PC-9 (cell line): ENCODE data around the gene PSMD14. TPM values are rescaled to one million over a fixed set of nuclear protein-coding genes. Genes with fewer than 3 reads are reported as not detected.

Experiments
- BruUV-seq: library from RNA; stranded (reverse); fragments of 400-500 nt; replicated peaks from 2 replicates; lab custom pipeline; 2021; lab: Mats Ljungman, UMichigan
- CTCF ChIA-PET: fragments of 300-600 bp; sonication (Branson Sonifier 250); formaldehyde crosslinking; loops from one replicate; lab custom pipeline; 2022; ENCODE audit warnings: antibody characterized with exemption; lab: Charles Lee
- POLR2A ChIA-PET: fragments of 300-600 bp; sonication (Branson Sonifier 250); formaldehyde crosslinking; loops from one replicate; lab custom pipeline; 2022; ENCODE audit warnings: antibody characterized with exemption; ENCODE audit not compliant: unreplicated experiment; lab: Charles Lee
- DNase-seq, 2 experiments: peaks; one replicate each; pipeline versions ENCODE4 v3.0.0 to v3.0.0-alpha.2; 2015 to 2022; ENCODE audit warnings: mixed read lengths in 1 of 2
- H2AFZ ChIP-seq: fragments of 200-600 bp; sonication (generic); 2 replicates; pipeline ENCODE4 v1.8.1; 2017; ENCODE audit warnings: antibody characterized with exemption
- H3F3A ChIP-seq: fragments of 200-600 bp; sonication (generic); 2 replicates; pipeline ENCODE4 v1.8.1; 2017; ENCODE audit warnings: antibody characterized with exemption, mild to moderate bottlenecking, low read depth; ENCODE audit not compliant: insufficient read depth
- H3K27ac ChIP-seq: fragments of 200-600 bp; sonication (generic); 2 replicates; pipeline ENCODE4 v1.6.1; 2016; ENCODE audit warnings: mixed run types
- H3K27me3 ChIP-seq: fragments of 200-600 bp; sonication (generic); 2 replicates; pipeline ENCODE4 v1.6.1; 2016; ENCODE audit warnings: low read depth, mixed run types; ENCODE audit not compliant: insufficient read depth
- H3K36me3 ChIP-seq: fragments of 200-600 bp; sonication (generic); 2 replicates; pipeline ENCODE4 v1.6.1; 2016; ENCODE audit warnings: low read depth, mixed run types
- H3K4me1 ChIP-seq: fragments of 200-600 bp; sonication (generic); replicated peaks from 2 replicates; pipeline ENCODE4 v1.6.1; 2016; ENCODE audit warnings: mixed run types; ENCODE audit not compliant: insufficient read depth
- H3K4me2 ChIP-seq: fragments of 200-600 bp; sonication (generic); 2 replicates; pipeline ENCODE4 v1.6.1; 2017; ENCODE audit warnings: mixed run types
- H3K4me3 ChIP-seq: fragments of 200-600 bp; sonication (generic); 2 replicates; pipeline ENCODE4 v1.6.1; 2016; ENCODE audit warnings: mixed run types
- H3K79me2 ChIP-seq: fragments of 200-600 bp; sonication (generic); 2 replicates; pipeline ENCODE4 v1.6.1; 2017; ENCODE audit warnings: low read depth, mixed run types
- H3K9me2 ChIP-seq: fragments of 200-600 bp; sonication (generic); 2 replicates; pipeline ENCODE4 v1.8.1; 2017; ENCODE audit warnings: mild to moderate bottlenecking; ENCODE audit not compliant: insufficient read depth
- H3K9me3 ChIP-seq: fragments of 200-600 bp; sonication (generic); 2 replicates; pipeline ENCODE4 v1.8.1; 2016; ENCODE audit warnings: low read depth; ENCODE audit not compliant: insufficient read depth
- H4K20me1 ChIP-seq: fragments of 200-600 bp; sonication (generic); 2 replicates; pipeline ENCODE4 v1.8.1; 2017; ENCODE audit not compliant: insufficient read depth
- CTCF ChIP-seq: fragments of 200-600 bp; sonication (generic); conservative IDR thresholded peaks from 2 replicates; pipeline ENCODE4 v1.6.1; 2017; ENCODE audit warnings: mixed run types, antibody characterized with exemption, mild to moderate bottlenecking, moderate library complexity
- EZH2 ChIP-seq: fragments of 200-600 bp; sonication (generic); IDR thresholded peaks from 2 replicates; pipeline ENCODE4 v1.8.0; 2017; ENCODE audit warnings: antibody characterized with exemption, low read depth
- intact Hi-C: fragments of 100-400 bp; cut with micrococcal nuclease; formaldehyde crosslinking; loops from one replicate; pipeline ENCODE4 v1.10.0; 2022; ENCODE audit not compliant: unreplicated experiment
- total RNA-seq: library from RNA; stranded (reverse); gene quantifications from 2 replicates; pipeline ENCODE4 v1.2.3, GENCODE V29; 2021

Gene PSMD14
- total RNA-seq, 1 experiment from 2014 or later, result 58.8 TPM

DNA sequence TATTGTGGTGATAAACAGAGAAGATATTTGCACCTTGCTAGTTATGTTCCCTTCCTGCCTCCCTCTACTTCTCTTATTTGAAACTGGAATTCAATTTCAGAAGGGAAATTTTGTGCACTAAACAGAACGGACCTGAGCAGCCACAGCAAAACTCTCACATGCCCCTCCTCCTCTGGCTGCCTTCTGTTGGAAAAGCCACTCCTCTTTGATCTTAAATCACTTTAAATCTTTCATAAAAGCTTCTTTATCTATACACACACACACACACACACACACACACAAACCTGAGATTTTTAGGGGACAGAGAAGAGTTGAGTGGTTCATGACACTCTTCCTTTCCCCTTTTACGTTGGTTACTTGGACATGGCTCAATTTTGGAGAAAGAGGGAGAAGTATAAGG is 113.5 kb downstream of the PSMD14 start:
- BruUV-seq, result no TSS peak
- Histone ChIP-seq H3K4me2 (no peak overlapping the region), H3K27me3 (no peaks in the 10 kb centered on the region), H3K36me3 (no peaks in the 10 kb centered on the region), H3K9me3 (no peaks in the 10 kb centered on the region), H2AFZ (no peak overlapping the region), H3K79me2 (no peaks in the 10 kb centered on the region), H3F3A (no peaks in the 10 kb centered on the region), H3K4me1 (no peaks in the 10 kb centered on the region), H3K9me2 (no peaks in the 10 kb centered on the region), H3K4me3 (no peak overlapping the region), H4K20me1 (no peaks in the 10 kb centered on the region), H3K27ac (no peak overlapping the region)
- TF ChIP-seq CTCF (no peak), EZH2 (no peak)
- ChIA-PET CTCF (no interaction called here), POLR2A (no interaction called here)
- intact Hi-C loops, result no loop called here
- DNase-seq, result no peak

GRCh38 chr2:161422816-161423403 is 114.7 kb downstream of the PSMD14 start:
- H3K27me3 ChIP-seq, result no peaks in the 10 kb centered on the region
- ChIA-PET CTCF (no interaction called here), POLR2A (no interaction called here)
- no peaks in the 10 kb centered on the region for H3K36me3 ChIP-seq
- H3K27ac ChIP-seq, result no peak overlapping the region
- no peaks in the 10 kb centered on the region for H3K79me2 ChIP-seq
- DNase-seq, result no peak
- H3K9me3 ChIP-seq, result no peaks in the 10 kb centered on the region
- H3K9me2 ChIP-seq, result no peaks in the 10 kb centered on the region
- no peaks in the 10 kb centered on the region for H4K20me1 ChIP-seq
- BruUV-seq, result no TSS peak
- no peak overlapping the region for H2AFZ ChIP-seq
- H3K4me3 ChIP-seq, result no peak overlapping the region
- intact Hi-C loops, result no loop called here
- H3K4me2 ChIP-seq, result no peak overlapping the region
- H3F3A ChIP-seq, result no peaks in the 10 kb centered on the region
- no peaks in the 10 kb centered on the region for H3K4me1 ChIP-seq
- TF ChIP-seq CTCF (no peak), EZH2 (no peak)

DNA sequence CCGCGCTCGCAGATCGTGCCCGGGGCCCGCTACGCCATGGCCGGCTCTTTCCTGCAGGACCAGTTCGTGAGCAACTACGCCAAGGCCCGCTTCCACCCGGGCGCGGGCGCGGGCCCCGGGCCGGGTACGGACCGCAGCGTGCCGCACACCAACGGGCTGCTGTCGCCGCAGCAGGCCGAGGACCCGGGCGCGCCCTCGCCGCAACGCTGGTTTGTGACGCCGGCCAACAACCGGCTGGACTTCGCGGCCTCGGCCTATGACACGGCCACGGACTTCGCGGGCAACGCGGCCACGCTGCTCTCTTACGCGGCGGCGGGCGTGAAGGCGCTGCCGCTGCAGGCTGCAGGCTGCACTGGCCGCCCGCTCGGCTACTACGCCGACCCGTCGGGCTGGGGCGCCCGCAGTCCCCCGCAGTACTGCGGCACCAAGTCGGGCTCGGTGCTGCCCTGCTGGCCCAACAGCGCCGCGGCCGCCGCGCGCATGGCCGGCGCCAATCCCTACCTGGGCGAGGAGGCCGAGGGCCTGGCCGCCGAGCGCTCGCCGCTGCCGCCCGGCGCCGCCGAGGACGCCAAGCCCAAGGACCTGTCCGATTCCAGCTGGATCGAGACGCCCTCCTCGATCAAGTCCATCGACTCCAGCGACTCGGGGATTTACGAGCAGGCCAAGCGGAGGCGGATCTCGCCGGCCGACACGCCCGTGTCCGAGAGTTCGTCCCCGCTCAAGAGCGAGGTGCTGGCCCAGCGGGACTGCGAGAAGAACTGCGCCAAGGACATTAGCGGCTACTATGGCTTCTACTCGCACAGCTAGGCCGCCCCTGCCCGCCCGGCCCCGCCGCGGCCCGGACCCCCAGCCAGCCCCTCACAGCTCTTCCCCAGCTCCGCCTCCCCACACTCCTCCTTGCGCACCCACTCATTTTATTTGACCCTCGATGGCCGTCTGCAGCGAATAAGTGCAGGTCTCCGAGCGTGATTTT is 115.5 kb downstream of the PSMD14 start:
- Histone ChIP-seq H3K36me3 (no peaks in the 10 kb centered on the region), H3K4me3 (no peak overlapping the region), H3K9me3 (no peaks in the 10 kb centered on the region), H3K4me1 (no peaks in the 10 kb centered on the region), H3F3A (no peaks in the 10 kb centered on the region), H3K79me2 (no peaks in the 10 kb centered on the region), H3K9me2 (no peaks in the 10 kb centered on the region), H3K27ac (no peak overlapping the region), H3K4me2 (no peak overlapping the region), H3K27me3 (no peaks in the 10 kb centered on the region), H4K20me1 (no peaks in the 10 kb centered on the region), H2AFZ (no peak overlapping the region)
- CTCF ChIA-PET, result no interaction called here
- BruUV-seq, result no TSS peak
- no peak for DNase-seq
- intact Hi-C loops, result no loop called here
- TF ChIP-seq CTCF, result no peak
- TF ChIP-seq EZH2, result no peak
- POLR2A ChIA-PET, result no interaction called here
